IPS-18a (cell line): Measurements from ENCODE around the gene STK11.

Source experiments
- H3K27ac ChIP-seq: one replicate; pipeline ENCODE4 v1.5.1; 2013; ENCODE audit warnings: low read length
- H3K27me3 ChIP-seq: one replicate; pipeline ENCODE4 v1.6.1; 2013; ENCODE audit warnings: mild to moderate bottlenecking, low read length; ENCODE audit not compliant: control insufficient read depth, insufficient read depth
- H3K36me3 ChIP-seq: one replicate; pipeline ENCODE4 v1.6.1; 2013; ENCODE audit warnings: low read depth, low read length; ENCODE audit not compliant: control insufficient read depth
- H3K4me1 ChIP-seq: one replicate; pipeline ENCODE4 v1.6.1; 2013; ENCODE audit warnings: low read depth, low read length; ENCODE audit not compliant: control insufficient read depth
- H3K4me3 ChIP-seq: one replicate; pipeline ENCODE4 v1.5.1; 2013; ENCODE audit warnings: low read length
- H3K9ac ChIP-seq: one replicate; pipeline ENCODE4 v1.6.1; 2013; ENCODE audit warnings: mild to moderate bottlenecking, low read length, moderate library complexity
- H3K9me3 ChIP-seq: one replicate; pipeline ENCODE4 v1.6.1; 2013; ENCODE audit warnings: low read depth, low read length; ENCODE audit not compliant: control insufficient read depth

STK11 gene

DNA sequence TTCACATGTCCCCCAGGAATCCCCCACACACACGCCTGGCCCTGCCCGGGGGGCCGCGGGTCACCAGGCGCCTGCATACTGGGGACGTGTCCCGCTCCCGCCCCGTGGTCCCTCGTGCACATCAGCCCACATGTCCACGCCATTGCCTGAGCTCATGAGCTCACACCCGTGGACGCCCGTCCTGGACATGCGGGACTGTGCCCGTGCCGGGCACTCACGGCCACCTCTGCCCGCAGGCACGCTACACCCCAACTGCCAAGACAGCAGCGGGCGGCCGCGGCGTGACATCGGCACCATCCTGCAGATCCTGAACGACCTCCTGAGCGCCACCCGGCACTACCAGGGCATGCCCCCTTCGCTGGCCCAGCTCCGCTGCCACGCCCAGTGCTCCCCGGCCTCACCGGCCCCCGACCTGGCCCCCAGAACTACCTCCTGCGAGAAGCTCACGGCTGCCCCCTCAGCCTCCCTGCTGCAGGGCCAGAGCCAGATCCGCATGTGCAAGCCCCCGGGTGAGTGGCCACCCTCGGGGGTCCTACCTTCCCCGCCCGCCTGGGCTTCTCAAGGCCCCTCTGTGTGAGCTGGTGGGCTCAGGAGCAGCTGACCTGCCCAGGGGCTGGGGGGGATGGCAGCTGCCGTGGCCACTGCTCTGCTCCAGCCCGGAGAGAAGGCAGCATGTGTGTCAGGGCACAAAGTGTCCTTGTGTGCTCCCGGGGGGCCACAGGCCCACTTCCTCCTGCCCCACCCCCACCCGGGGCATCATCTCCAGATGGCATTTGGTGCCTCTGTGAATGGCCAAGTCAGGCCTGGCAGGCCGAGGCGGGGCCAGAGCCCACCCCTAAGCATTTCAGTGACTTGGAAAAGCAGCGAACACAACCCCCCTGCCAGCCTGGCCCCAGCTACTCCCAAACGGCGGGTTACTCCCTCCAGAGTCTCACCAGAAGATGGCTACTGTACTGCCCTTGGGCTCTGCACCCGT, 49.9 kb downstream of the STK11 start:
- no peaks in the 10 kb centered on the region for H3K9me3 ChIP-seq
- H3K9ac ChIP-seq, result no peak overlapping the region
- peaks cover 13% of the 10 kb centered on the region for H3K4me1 ChIP-seq
- no peak overlapping the region for H3K27ac ChIP-seq
- H3K36me3 ChIP-seq, result peaks cover 47% of the 10 kb centered on the region
- no peak overlapping the region for H3K4me3 ChIP-seq
- no peaks in the 10 kb centered on the region for H3K27me3 ChIP-seq

GRCh38 chr19:1256646-1257474, 51.3 kb downstream of the STK11 start:
- no peak overlapping the region for H3K27ac ChIP-seq
- H3K4me1 ChIP-seq, result peaks cover 16% of the 10 kb centered on the region
- no peaks in the 10 kb centered on the region for H3K9me3 ChIP-seq
- H3K9ac ChIP-seq, result no peak overlapping the region
- H3K27me3 ChIP-seq, result no peaks in the 10 kb centered on the region
- H3K36me3 ChIP-seq, result peaks cover 41% of the 10 kb centered on the region
- H3K4me3 ChIP-seq, result no peak overlapping the region

- Histone ChIP-seq H3K4me3 (no peak overlapping the region), H3K27ac (no peak overlapping the region), H3K9me3 (no peaks in the 10 kb centered on the region), H3K4me1 (peaks cover 24% of the 10 kb centered on the region), H3K36me3 (peaks cover 40% of the 10 kb centered on the region), H3K9ac (no peak overlapping the region), H3K27me3 (no peaks in the 10 kb centered on the region)
These were observed 52.0 kb downstream of the STK11 start for GRCh38 chr19:1257475-1258162.

GRCh38 chr19:1258163-1258492, 52.5 kb downstream of the STK11 start:
- Histone ChIP-seq H3K4me3 (no peak overlapping the region), H3K36me3 (peaks cover 40% of the 10 kb centered on the region)

DNA sequence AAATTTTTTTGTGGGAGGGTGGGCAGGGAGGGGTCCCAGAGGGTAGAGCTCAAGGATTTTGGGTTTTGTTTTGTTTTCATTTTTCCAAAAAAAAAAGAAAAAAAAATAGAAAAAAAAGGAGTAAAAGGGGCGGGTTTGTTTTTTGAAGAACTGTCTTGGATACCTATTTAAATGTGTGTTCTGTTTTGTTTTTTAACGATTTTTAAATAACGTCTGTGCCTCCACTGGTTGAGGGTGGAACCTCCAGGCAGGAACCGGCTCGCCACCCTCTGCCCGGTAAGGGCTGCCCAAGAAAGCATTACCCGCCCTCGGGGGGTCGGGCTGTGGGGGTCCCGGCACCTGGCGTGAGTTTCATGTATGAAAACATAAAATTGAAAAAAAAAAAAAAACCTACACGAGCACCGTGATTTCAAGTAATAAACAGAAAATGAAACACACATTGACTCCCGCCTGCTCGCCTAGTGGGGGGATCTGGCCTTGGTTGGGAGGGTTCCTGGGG, 53.2 kb downstream of the STK11 start:
- Histone ChIP-seq H3K4me1 (peaks cover 30% of the 10 kb centered on the region), H3K27me3 (no peaks in the 10 kb centered on the region), H3K9me3 (no peaks in the 10 kb centered on the region), H3K36me3 (peaks cover 40% of the 10 kb centered on the region), H3K9ac (no peak overlapping the region), H3K4me3 (no peak overlapping the region), H3K27ac (no peak overlapping the region)

More at GRCh38 chr19:1258163-1258492, 52.5 kb downstream of the STK11 start:
- Histone ChIP-seq H3K9me3 (no peaks in the 10 kb centered on the region), H3K27ac (no peak overlapping the region), H3K9ac (no peak overlapping the region), H3K27me3 (no peaks in the 10 kb centered on the region), H3K4me1 (peaks cover 29% of the 10 kb centered on the region)

GRCh38 chr19:1259206-1259875, 53.8 kb downstream of the STK11 start:
- Histone ChIP-seq H3K27ac (peak overlapping the region; percentile 45), H3K9me3 (no peaks in the 10 kb centered on the region), H3K27me3 (no peaks in the 10 kb centered on the region), H3K4me3 (no peak overlapping the region), H3K4me1 (peaks cover 30% of the 10 kb centered on the region), H3K36me3 (peaks cover 36% of the 10 kb centered on the region), H3K9ac (peak overlapping the region; percentile 5)

DNA sequence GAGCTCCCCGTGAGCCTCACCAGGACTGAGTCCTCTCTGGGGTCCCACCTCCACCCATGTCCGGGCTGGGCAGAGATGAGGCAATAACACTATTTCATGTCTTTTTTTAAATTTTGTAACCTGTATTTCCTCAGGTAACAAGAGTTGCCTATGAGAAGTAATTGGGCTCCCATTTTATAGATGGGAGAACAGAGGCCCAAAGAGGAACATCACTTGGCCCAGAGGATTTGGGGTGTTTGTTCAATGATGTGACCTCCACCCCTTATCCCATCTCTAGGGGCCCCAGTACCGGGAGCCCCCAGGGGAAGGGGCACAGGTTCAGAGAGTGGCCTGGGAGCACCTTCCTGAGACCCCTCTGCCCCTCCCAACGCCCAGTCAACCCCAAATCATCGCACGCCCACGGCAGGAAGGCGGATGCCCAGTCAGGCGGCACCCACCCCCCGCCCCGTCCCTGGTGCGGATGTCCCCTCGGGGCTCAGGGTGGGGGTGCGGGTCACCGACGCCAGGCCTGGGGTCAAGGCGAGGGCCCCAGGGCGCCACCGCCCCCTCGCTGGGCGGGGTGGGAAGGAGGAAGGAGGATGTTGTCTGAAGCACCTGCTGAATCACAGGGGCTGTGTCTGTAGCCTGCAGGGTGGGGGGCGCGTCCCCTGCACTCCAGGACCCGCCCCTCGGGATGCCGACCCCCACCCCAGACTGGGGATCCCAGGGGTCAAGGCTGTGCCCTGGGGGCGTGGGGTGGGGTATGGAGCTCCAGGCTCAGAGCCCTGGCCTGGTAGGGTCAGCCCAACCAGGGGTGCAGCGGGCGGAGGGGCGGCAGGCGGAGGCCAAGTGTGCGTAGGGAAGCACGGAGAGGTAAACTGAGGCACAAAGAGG, 54.5 kb downstream of the STK11 start:
- Histone ChIP-seq H3K27ac (peak overlapping the region; percentile 45), H3K27me3 (no peaks in the 10 kb centered on the region), H3K9me3 (no peaks in the 10 kb centered on the region), H3K4me1 (peaks cover 38% of the 10 kb centered on the region), H3K4me3 (peak overlapping the region; percentile 63), H3K9ac (peak overlapping the region; percentile 48), H3K36me3 (peaks cover 29% of the 10 kb centered on the region)

DNA sequence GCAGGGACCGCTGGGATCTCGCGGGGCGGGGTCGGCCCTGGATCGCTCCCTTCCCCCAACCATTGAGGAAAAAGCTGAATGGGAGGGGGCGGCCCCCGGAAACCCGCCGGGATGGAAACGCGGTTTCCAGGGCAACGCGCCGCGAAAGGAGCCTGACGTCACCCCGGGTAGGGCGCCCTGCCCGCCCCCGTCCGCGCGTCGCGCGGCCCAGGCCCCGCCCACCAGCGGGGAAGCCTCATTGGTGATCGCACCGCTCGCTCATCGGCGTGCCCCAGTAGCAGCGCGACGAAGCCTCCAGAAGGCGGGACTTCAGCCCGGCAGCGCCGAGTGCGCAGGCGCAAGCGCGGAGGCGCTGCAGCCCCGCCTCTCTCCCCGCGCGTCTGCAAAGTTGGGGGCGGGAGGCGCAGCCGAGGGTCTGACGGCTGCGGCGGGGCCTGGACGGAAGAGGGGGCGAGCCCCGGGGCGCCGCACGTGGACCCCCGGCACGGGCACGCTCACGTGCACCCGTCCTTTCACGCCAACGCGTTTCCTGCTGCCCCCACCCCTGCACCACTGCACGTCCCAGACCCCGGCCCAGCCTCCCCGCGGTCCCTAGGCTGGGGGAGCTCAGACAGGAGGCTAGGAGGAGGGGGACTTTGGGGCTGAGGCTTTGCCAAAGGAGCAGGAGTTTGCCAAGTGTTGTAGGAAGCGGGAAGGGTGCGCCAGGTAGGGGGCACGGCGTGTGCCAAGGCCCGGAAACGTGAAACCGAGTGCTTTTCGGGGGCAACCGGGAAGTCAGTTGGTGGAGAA, 55.4 kb downstream of the STK11 start:
- Histone ChIP-seq H3K9ac (peak overlapping the region; percentile 61), H3K27ac (peak overlapping the region; percentile 55), H3K36me3 (peaks cover 20% of the 10 kb centered on the region), H3K4me1 (peaks cover 42% of the 10 kb centered on the region), H3K27me3 (no peaks in the 10 kb centered on the region), H3K9me3 (no peaks in the 10 kb centered on the region), H3K4me3 (peak overlapping the region; percentile 63)

GRCh38 chr19:1261538-1261797, 55.9 kb downstream of the STK11 start:
- Histone ChIP-seq H3K4me3 (peak overlapping the region; percentile 63), H3K4me1 (peaks cover 44% of the 10 kb centered on the region), H3K27me3 (no peaks in the 10 kb centered on the region), H3K27ac (peak overlapping the region; percentile 55), H3K9me3 (no peaks in the 10 kb centered on the region), H3K36me3 (peaks cover 18% of the 10 kb centered on the region), H3K9ac (peak overlapping the region; percentile 61)
